Adrenal gland (tissue), 12 donors: ENCODE results near the gene ATG16L2. TPM values are rescaled to one million over a fixed set of nuclear protein-coding genes. Genes with fewer than 3 reads are reported as not detected.

ENCODE experiments used
- DNase-seq, 7 donors: peaks; one replicate each; pipeline ENCODE4 v3.0.0-alpha.2; 2019 to 2020
- H3K27ac ChIP-seq, 5 donors: fragments of 200-600 bp; sonication (generic) in 4 of 5; 1 replicate in 3 of 5; 2 replicates in 2 of 5; pipeline versions ENCODE4 v1.5.1 to v1.8.0; 2016 to 2020; ENCODE audit warnings: mild to moderate bottlenecking in 1 of 5
- H3K27me3 ChIP-seq: fragments of 200-600 bp; 2 replicates; pipeline ENCODE4 v1.8.0; 2021
- H3K36me3 ChIP-seq, 2 donors: fragments of 200-600 bp; replicated peaks in 1 of 2; 1 replicate in 1 of 2; 2 replicates in 1 of 2; pipeline versions ENCODE4 v1.5.1 to v1.8.0; 2018 to 2022
- H3K4me1 ChIP-seq, 2 donors: fragments of 200-600 bp; replicated peaks in 1 of 2; 1 replicate in 1 of 2; 2 replicates in 1 of 2; pipeline versions ENCODE4 v1.5.1 to v1.8.0; 2018 to 2021
- H3K4me3 ChIP-seq, 4 donors: fragments of 200-600 bp; sonication (generic) in 3 of 4; one replicate each; pipeline ENCODE4 v1.5.1; 2016 to 2018
- H3K9me3 ChIP-seq, 3 donors: fragments of 200-600 bp; sonication (generic) in 1 of 3; replicated peaks in 1 of 3; 1 replicate in 2 of 3; 2 replicates in 1 of 3; pipeline versions ENCODE4 v1.5.1 to v1.8.0; 2016 to 2021
- POLR2A ChIP-seq, 2 donors: fragments of 450-650 bp; IDR thresholded peaks; one replicate each; pipeline ENCODE4 v1.6.1; 2017; ENCODE audit warnings: antibody characterized with exemption in 2 of 2, mild to moderate bottlenecking in 2 of 2, moderate library complexity in 1 of 2
- WGBS, 4 donors: extraction: QIAGEN DNeasy Blood & Tissue Kit in 2 of 4; methylation state at CpG; one replicate each; pipeline versions ENCODE4 v1.1.5 to v1.1.7; 2013 to 2017; 5-methylcytosine and 5-hydroxymethylcytosine counted together
- intact Hi-C, 2 donors: fragments of 100-400 bp; cut with DNase I; formaldehyde crosslinking; loops; one replicate each; pipeline versions ENCODE4 v1.14.1 to v1.15.0; 2022 to 2023
- polyA plus RNA-seq, 3 donors: library from polyadenylated mRNA; stranded (reverse); fragments of 200-250 nt in 2 of 3; fragments of 350-450 nt in 1 of 3; fragmentation: Illumina TruSeq in 1 of 3; extraction: RNeasy Lipid Tissue Mini Kit (QIAGEN cat#74804) in 1 of 3; gene quantifications; one replicate each; pipeline ENCODE4 v1.2.3, GENCODE V29; 2013 to 2014
- total RNA-seq, 9 donors: library from RNA; depleted of rRNA in 4 of 9; stranded (reverse); fragments of >200 nt in 4 of 9; fragments of 120-200 nt in 1 of 9; fragmentation: NEBNext Ultra II Directional in 1 of 9; extraction: Animal tissue kit (Norgen Biotek cat#: 25700) in 1 of 9; gene quantifications; one replicate each; pipeline versions ENCODE4 v1.1.0 to v1.2.4, GENCODE V29; 2013 to 2023
- TF ChIP-seq, protein P1 (sequence below), 6 experiments: fragments of 450-650 bp in 4 of 6; fragments of 200-600 bp in 2 of 6; sonication (generic) in 1 of 6; IDR thresholded peaks; 1 replicate in 5 of 6; 2 replicates in 1 of 6; pipeline versions ENCODE4 v1.5.1 to v1.8.0; 2016 to 2021; ENCODE audit warnings: antibody characterized with exemption in 6 of 6, mild to moderate bottlenecking in 2 of 6, moderate library complexity in 1 of 6
- donor health status: healthy with polysubstance abuse.
- donor health status: Bipolar disorder and iron deficiency.
- donor health status: DM: yes; HTN: yes; CAD: no.
- donor health status: DM: no; HTN: no; CAD: no.
- donor health status: DM: no; HTN: no; CAD: no.
- donor health status: DM: yes; HTN: yes; CAD: no.

ATG16L2 gene
- total and polyA plus RNA-seq, 12 donors: 5.7 to 343 (median 30.6) TPM

DNA sequence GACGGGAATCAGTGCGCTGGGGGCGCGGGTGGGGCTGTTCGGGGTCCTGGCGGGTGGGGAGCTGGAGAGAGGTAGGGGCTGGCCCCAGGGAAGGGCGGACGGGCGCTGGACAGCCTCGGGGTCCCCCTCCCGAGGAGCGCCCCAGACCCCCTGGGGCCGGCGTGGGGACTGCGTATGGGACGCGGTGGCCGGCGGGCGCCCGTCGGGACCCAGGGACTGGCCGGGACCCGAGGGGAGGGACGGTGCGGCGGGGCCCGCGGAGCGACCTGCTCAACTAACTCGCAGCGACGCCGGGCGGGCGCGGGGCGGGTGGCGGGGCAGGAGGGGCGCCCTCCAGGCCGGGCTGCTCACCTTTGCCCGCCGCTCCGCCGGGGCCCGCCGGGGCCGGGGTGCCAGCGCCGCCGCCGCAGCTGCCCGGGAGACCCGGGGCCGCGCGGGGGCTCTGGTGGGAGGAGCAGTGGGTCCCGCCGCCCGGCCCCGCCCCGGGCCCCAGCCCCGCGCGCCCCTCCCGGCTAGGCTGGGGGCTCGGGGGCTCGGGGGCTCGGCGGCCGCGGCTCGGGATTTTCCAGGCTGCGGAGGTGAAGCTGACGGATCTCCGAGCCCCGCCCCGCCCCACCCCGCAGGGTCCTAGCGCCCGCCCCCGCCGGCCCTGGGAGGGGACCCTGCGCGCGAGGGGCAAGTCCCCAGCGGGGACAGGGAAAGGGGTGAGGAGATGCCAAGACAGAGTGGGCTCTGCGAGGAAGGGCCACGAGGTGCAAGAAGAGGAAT lies 32.7 kb upstream of the ATG16L2 start:
- Histone ChIP-seq H3K27ac (peak overlapping the region; percentile 33 to 92 (median 88)), H3K27me3 (no peaks in the 10 kb centered on the region), H3K36me3 (no peaks in the 10 kb centered on the region), H3K4me1 (peaks cover 37 to 55% of the 10 kb centered on the region in 2 donors), H3K4me3 (peak overlapping the region in 3 of 4 donors; percentile 41 to 86 (median 77)), H3K9me3 (no peaks in the 10 kb centered on the region)
- intact Hi-C loops: loop anchor here in 1 of 2 donors (5.0 kb wide), 1 partner anchor 54 kb away; no protein-coding TSS in a partner anchor
- TF ChIP-seq, protein P1, sequence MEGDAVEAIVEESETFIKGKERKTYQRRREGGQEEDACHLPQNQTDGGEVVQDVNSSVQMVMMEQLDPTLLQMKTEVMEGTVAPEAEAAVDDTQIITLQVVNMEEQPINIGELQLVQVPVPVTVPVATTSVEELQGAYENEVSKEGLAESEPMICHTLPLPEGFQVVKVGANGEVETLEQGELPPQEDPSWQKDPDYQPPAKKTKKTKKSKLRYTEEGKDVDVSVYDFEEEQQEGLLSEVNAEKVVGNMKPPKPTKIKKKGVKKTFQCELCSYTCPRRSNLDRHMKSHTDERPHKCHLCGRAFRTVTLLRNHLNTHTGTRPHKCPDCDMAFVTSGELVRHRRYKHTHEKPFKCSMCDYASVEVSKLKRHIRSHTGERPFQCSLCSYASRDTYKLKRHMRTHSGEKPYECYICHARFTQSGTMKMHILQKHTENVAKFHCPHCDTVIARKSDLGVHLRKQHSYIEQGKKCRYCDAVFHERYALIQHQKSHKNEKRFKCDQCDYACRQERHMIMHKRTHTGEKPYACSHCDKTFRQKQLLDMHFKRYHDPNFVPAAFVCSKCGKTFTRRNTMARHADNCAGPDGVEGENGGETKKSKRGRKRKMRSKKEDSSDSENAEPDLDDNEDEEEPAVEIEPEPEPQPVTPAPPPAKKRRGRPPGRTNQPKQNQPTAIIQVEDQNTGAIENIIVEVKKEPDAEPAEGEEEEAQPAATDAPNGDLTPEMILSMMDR (IDR thresholded peaks at IDR 0.05): no peak
- TF ChIP-seq POLR2A (IDR thresholded peaks at IDR 0.05): no peak
- DNase-seq: peak in 1 of 7 donors; percentile 56
- 0 to 2% (median 1%) methylated on average over 6 to 89 of the region's 89 CpGs for WGBS, 4 donors

DNA sequence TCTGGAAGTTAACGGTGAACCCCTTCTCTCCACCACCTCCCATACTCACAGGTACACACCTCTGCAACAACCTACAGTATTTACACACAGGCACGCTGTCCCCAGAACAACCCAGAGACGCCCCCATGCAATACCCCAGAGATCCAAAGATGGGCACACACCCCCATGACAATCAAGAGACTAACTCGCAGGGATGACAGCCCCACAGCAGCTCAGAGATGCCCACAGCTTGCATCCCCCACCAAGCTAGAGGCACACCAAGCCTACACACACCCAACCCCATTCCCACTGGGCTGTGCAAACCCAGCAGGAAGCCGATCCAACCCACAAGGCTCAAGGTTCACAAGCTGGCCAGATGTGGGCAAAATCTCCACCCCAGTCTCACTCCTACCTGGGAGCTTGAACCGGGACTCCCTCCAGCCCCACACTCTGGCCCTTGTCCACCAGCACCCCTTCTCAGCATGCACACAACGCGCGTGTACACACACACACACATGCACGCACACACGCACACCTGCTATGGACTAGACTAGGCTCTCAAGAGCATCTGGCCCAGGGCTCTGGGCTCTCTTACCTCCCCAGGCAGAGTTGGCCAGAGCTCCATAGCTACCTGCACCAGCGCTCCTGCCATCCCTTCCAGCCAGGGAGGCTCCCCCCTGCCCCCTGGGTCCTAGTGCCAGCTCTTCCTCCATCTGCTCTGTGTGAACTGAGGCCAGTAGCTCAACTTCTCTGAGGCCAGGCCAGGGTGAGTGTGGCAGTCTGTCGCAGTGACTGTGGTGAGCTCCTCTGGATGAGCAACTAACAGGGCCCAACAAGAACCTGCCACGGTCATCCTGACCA lies 31.9 kb upstream of the ATG16L2 start:
- Histone ChIP-seq H3K27me3 (no peaks in the 10 kb centered on the region), H3K9me3 (no peaks in the 10 kb centered on the region), H3K4me3 (peak overlapping the region in 2 of 4 donors; percentile 14 to 86), H3K4me1 (peaks cover 29 to 49% of the 10 kb centered on the region in 2 donors), H3K36me3 (no peaks in the 10 kb centered on the region), H3K27ac (peak overlapping the region in 2 of 5 donors; percentile 5 to 89)
- WGBS, 4 donors: 52 to 62% (median 59%) methylated on average over 10 to 14 of the region's 14 CpGs
- peak in 1 of 7 donors; percentile 30 for DNase-seq
- intact Hi-C loops: loop anchor here in 1 of 2 donors (5.0 kb wide), 1 partner anchor 55 kb away; no protein-coding TSS in a partner anchor
- TF ChIP-seq POLR2A (IDR thresholded peaks at IDR 0.05): no peak
- TF ChIP-seq, protein P1 (IDR thresholded peaks at IDR 0.05): no peak

- no peak overlapping the region for H3K27ac ChIP-seq
- no peak for TF ChIP-seq POLR2A (IDR thresholded peaks at IDR 0.05)
- TF ChIP-seq, protein P1 (IDR thresholded peaks at IDR 0.05): no peak
- 79 to 100% (median 93%) methylated on average over 2 of the region's 2 CpGs for WGBS, 4 donors
- DNase-seq: no peak
- peaks cover 22 to 39% of the 10 kb centered on the region in 2 donors for H3K4me1 ChIP-seq
- no peak overlapping the region for H3K4me3 ChIP-seq
- H3K9me3 ChIP-seq: no peaks in the 10 kb centered on the region
- H3K27me3 ChIP-seq: no peaks in the 10 kb centered on the region
- intact Hi-C loops: loop anchor here in 1 of 2 donors (5.0 kb wide), 1 partner anchor 56 kb away; no protein-coding TSS in a partner anchor
- H3K36me3 ChIP-seq: no peaks in the 10 kb centered on the region
Measured at GRCh38 chr11:72783144-72783905, 30.9 kb upstream of the ATG16L2 start.
